H9 (cell line): ENCODE measurements around the gene MACROH2A1. TPM values are rescaled to one million over a fixed set of nuclear protein-coding genes. Genes with fewer than 3 reads are reported as not detected.

Experiments
- DNase-seq: peaks from one replicate; pipeline ENCODE4 v3.0.0-alpha.2; 2017
- H2AFZ ChIP-seq: one replicate; pipeline ENCODE4 v1.6.1; 2013; ENCODE audit warnings: mild to moderate bottlenecking, low read length, control low read depth, moderate library complexity
- H2AK5ac ChIP-seq: 2 replicates; pipeline ENCODE4 v1.6.1; 2013; ENCODE audit warnings: low read length, control low read depth, mixed read lengths; ENCODE audit not compliant: insufficient read length
- H2BK120ac ChIP-seq: one replicate; pipeline ENCODE4 v1.6.1; 2013; ENCODE audit warnings: low read depth, mild to moderate bottlenecking, low read length, control low read depth, inconsistent platforms; ENCODE audit not compliant: poor library complexity, severe bottlenecking
- H2BK12ac ChIP-seq: 2 replicates; pipeline ENCODE4 v1.6.1; 2013; ENCODE audit warnings: low read length, control low read depth, mixed read lengths, low read depth; ENCODE audit not compliant: insufficient read length
- H2BK15ac ChIP-seq: 2 replicates; pipeline ENCODE4 v1.6.1; 2013; ENCODE audit warnings: low read depth, low read length, control low read depth
- H2BK20ac ChIP-seq: one replicate; pipeline ENCODE4 v1.6.1; 2013; ENCODE audit warnings: low read depth, mild to moderate bottlenecking, low read length, control low read depth, inconsistent platforms; ENCODE audit not compliant: poor library complexity, severe bottlenecking
- H2BK5ac ChIP-seq: 2 replicates; pipeline ENCODE4 v1.6.1; 2013; ENCODE audit warnings: low read length, control low read depth, mixed read lengths; ENCODE audit not compliant: insufficient read length
- H3K14ac ChIP-seq: 2 replicates; pipeline ENCODE4 v1.6.1; 2013; ENCODE audit warnings: low read length, control low read depth; ENCODE audit not compliant: insufficient read depth
- H3K18ac ChIP-seq: 2 replicates; pipeline ENCODE4 v1.6.1; 2013; ENCODE audit warnings: low read depth, mild to moderate bottlenecking, mixed read lengths, low read length, control low read depth; ENCODE audit not compliant: insufficient read length
- H3K23ac ChIP-seq: 2 replicates; pipeline ENCODE4 v1.6.1; 2013; ENCODE audit warnings: low read length, control low read depth, mixed read lengths, low read depth; ENCODE audit not compliant: insufficient read length
- H3K23me2 ChIP-seq: 2 replicates; pipeline ENCODE4 v1.6.1; 2013; ENCODE audit warnings: low read depth, mild to moderate bottlenecking, mixed read lengths, low read length, control low read depth; ENCODE audit not compliant: insufficient read length, poor library complexity, severe bottlenecking
- H3K27ac ChIP-seq: 2 replicates; pipeline ENCODE4 v1.5.1; 2013; ENCODE audit warnings: low read length, control low read depth, mixed read lengths, low read depth; ENCODE audit not compliant: insufficient read length
- H3K27me3 ChIP-seq: 2 replicates; pipeline ENCODE4 v1.6.1; 2013; ENCODE audit warnings: low read length, control low read depth, inconsistent platforms; ENCODE audit not compliant: insufficient read depth
- H3K4ac ChIP-seq: 2 replicates; pipeline ENCODE4 v1.6.1; 2013; ENCODE audit warnings: low read depth, mild to moderate bottlenecking, control low read depth, inconsistent platforms, low read length, moderate library complexity
- H3K4me1 ChIP-seq: 2 replicates; pipeline ENCODE4 v1.6.1; 2013; ENCODE audit warnings: low read length, control low read depth, inconsistent platforms; ENCODE audit not compliant: insufficient read depth
- H3K4me2 ChIP-seq: 2 replicates; pipeline ENCODE4 v1.6.1; 2013; ENCODE audit warnings: low read length, control low read depth, mixed read lengths; ENCODE audit not compliant: insufficient read length, insufficient read depth
- H3K56ac ChIP-seq: 2 replicates; pipeline ENCODE4 v1.6.1; 2013; ENCODE audit warnings: low read depth, mild to moderate bottlenecking, mixed read lengths, low read length, control low read depth; ENCODE audit not compliant: insufficient read length
- H3K79me1 ChIP-seq: 2 replicates; pipeline ENCODE4 v1.6.1; 2013; ENCODE audit warnings: low read depth, mild to moderate bottlenecking, moderate library complexity, low read length, control low read depth, inconsistent platforms; ENCODE audit not compliant: insufficient read depth, poor library complexity, severe bottlenecking
- H3K79me2 ChIP-seq: 2 replicates; pipeline ENCODE4 v1.6.1; 2013; ENCODE audit warnings: low read length, control low read depth, inconsistent platforms; ENCODE audit not compliant: insufficient read depth
- H3K9ac ChIP-seq: 2 replicates; pipeline ENCODE4 v1.6.1; 2013; ENCODE audit warnings: low read length, control low read depth, mixed read lengths; ENCODE audit not compliant: insufficient read length; ENCODE audit errors: extremely low read depth
- H3K9me3 ChIP-seq: one replicate; pipeline ENCODE4 v1.6.1; 2013; ENCODE audit warnings: low read depth, low read length, inconsistent platforms; ENCODE audit not compliant: control insufficient read depth
- H3T11ph ChIP-seq: one replicate; pipeline ENCODE4 v1.6.1; 2013; ENCODE audit warnings: mild to moderate bottlenecking, low read length, control low read depth, inconsistent platforms
- H4K20me1 ChIP-seq: one replicate; pipeline ENCODE4 v1.6.1; 2013; ENCODE audit not compliant: control insufficient read depth, insufficient read length, insufficient read depth
- H4K5ac ChIP-seq: 2 replicates; pipeline ENCODE4 v1.6.1; 2013; ENCODE audit warnings: low read depth, mild to moderate bottlenecking, mixed read lengths, low read length, control low read depth; ENCODE audit not compliant: insufficient read length
- H4K8ac ChIP-seq: replicated peaks from 2 replicates; pipeline ENCODE4 v1.6.1; 2013; ENCODE audit warnings: low read length, control low read depth, mixed read lengths, low read depth; ENCODE audit not compliant: insufficient read length
- H4K91ac ChIP-seq: 2 replicates; pipeline ENCODE4 v1.6.1; 2013; ENCODE audit warnings: low read depth, mild to moderate bottlenecking, moderate library complexity, mixed read lengths, low read length, control low read depth; ENCODE audit not compliant: insufficient read length
- H3K27ac Mint-ChIP-seq, 3 experiments: 2 replicates in 2 of 3; 3 replicates in 1 of 3; pipeline ENCODE4 v1.8.0; 2020 to 2021; ENCODE audit warnings: mixed read lengths in 3 of 3, mild to moderate bottlenecking in 1 of 3, moderate library complexity in 1 of 3
- H3K27me3 Mint-ChIP-seq: 2 replicates; pipeline ENCODE4 v1.8.0; 2021; ENCODE audit warnings: low read depth, mild to moderate bottlenecking, moderate library complexity, mixed read lengths
- H3K36me3 Mint-ChIP-seq, 3 experiments: 2 replicates in 2 of 3; 3 replicates in 1 of 3; pipeline ENCODE4 v1.8.0; 2020 to 2021; ENCODE audit warnings: low read depth in 3 of 3, mixed read lengths in 3 of 3; ENCODE audit not compliant: insufficient read depth in 1 of 3
- H3K4me1 Mint-ChIP-seq, 2 experiments: 2 replicates each; pipeline ENCODE4 v1.8.0; 2020; ENCODE audit warnings: mixed read lengths in 2 of 2
- H3K4me3 Mint-ChIP-seq, 2 experiments: 2 replicates in 1 of 2; 3 replicates in 1 of 2; pipeline ENCODE4 v1.8.0; 2020 to 2021; ENCODE audit warnings: mild to moderate bottlenecking in 2 of 2, mixed read lengths in 2 of 2, moderate library complexity in 1 of 2
- H3K9me3 Mint-ChIP-seq, 2 experiments: 2 replicates in 1 of 2; 3 replicates in 1 of 2; pipeline ENCODE4 v1.8.0; 2020; ENCODE audit warnings: mild to moderate bottlenecking in 2 of 2, mixed read lengths in 2 of 2, moderate library complexity in 1 of 2
- CTCF ChIP-seq: fragments of 200-600 bp; sonication (generic); conservative IDR thresholded peaks from 3 replicates; pipeline ENCODE4 v1.8.0; 2021; ENCODE audit warnings: antibody characterized with exemption, mild to moderate bottlenecking
- WGBS: extraction: QIAGEN DNeasy Blood & Tissue Kit; methylation state at CpG from one replicate; pipeline ENCODE4 v1.1.7; 2013; ENCODE audit warnings: missing lambda C conversion rate, low lambda C conversion rate, mixed read lengths; ENCODE audit not compliant: insufficient read length; ENCODE audit errors: extremely low coverage; 5-methylcytosine and 5-hydroxymethylcytosine counted together
- total RNA-seq: library from RNA; stranded (reverse); gene quantifications from 2 replicates; pipeline ENCODE4 v1.2.1, GENCODE V29; 2021

The MACROH2A1 gene
- total RNA-seq, 1 experiment from 2014 or later: 111 TPM

- Mint-ChIP-seq H3K36me3 (no peaks in the 10 kb centered on the region), H3K27me3 (peaks cover 18% of the 10 kb centered on the region), H3K9me3 (no peaks in the 10 kb centered on the region), H3K27ac (no peak overlapping the region), H3K4me1 (peaks cover 3 to 10% of the 10 kb centered on the region in 2 experiments; a peak in 3 of 4 replicates), H3K4me3 (no peak overlapping the region)
- Histone ChIP-seq H2AK5ac (no peak overlapping the region), H3K9me3 (no peaks in the 10 kb centered on the region), H3K27ac (no peak overlapping the region), H2BK120ac (no peak overlapping the region), H3K14ac (no peak overlapping the region), H2BK12ac (no peak overlapping the region), H3K23me2 (no peaks in the 10 kb centered on the region), H4K8ac (no peak overlapping the region), H3K27me3 (no peaks in the 10 kb centered on the region), H2BK20ac (no peak overlapping the region), H4K5ac (no peak overlapping the region), H3K23ac (no peak overlapping the region), H3K56ac (no peak overlapping the region), H3K18ac (no peak overlapping the region), H3K4me1 (no peaks in the 10 kb centered on the region), H3K9ac (no peak overlapping the region), H2BK5ac (no peak overlapping the region), H4K20me1 (no peaks in the 10 kb centered on the region), H3K4ac (no peak overlapping the region), H3K4me2 (no peak overlapping the region), H4K91ac (no peak overlapping the region), H3T11ph (no peak overlapping the region), H3K79me1 (no peaks in the 10 kb centered on the region), H2BK15ac (no peak overlapping the region), H2AFZ (no peak overlapping the region), H3K79me2 (no peaks in the 10 kb centered on the region)
- DNase-seq: no peak
- TF ChIP-seq CTCF: no peak
- WGBS: no CpG with 5 or more reads among the region's 7 CpGs
Observed at GRCh38 chr5:135436951-135437418, 38.0 kb upstream of the MACROH2A1 start.
